ENCODE measurements around the gene IL6. TPM values are rescaled to one million over a fixed set of nuclear protein-coding genes. Genes with fewer than 3 reads are reported as not detected.
A peak's percentile ranks its signal among the peaks of the same experiment; 100 is the strongest.

IL6 gene
- total and polyA plus RNA-seq, 9 of the 15 experiments (the other 6 are each of a cell fraction or from before 2014, with no cell fraction given): 0.76 to 2.9 (median 1.5) TPM

GRCh38 chr7:22696541-22697228 lies 30.3 kb upstream of the IL6 start:
- Histone ChIP-seq H3K79me2 (ENCODE audit: control insufficient read depth, insufficient read depth, low read length) (peaks cover 81% of the 10 kb centered on the region), H3K4me2 (ENCODE audit: insufficient read depth, low read length) (peak overlapping the region; percentile 51), H3K9me3 (replicated peaks; ENCODE audit: control insufficient read depth, insufficient read depth, low read depth, low read length) (no peaks in the 10 kb centered on the region), H3K9ac (ENCODE audit: insufficient read depth in 1 of 2, low read depth in 2 of 2, low read length in 2 of 2) (peak overlapping the region in 1 of 2 experiments; percentile 61; a peak in 2 of 4 replicates), H3K36me3 (ENCODE audit: control insufficient read depth, insufficient read depth, low read length) (peaks cover 8% of the 10 kb centered on the region), H3K27me3 (ENCODE audit: control insufficient read depth in 2 of 2, insufficient read depth in 2 of 2, low read length in 2 of 2) (no peaks in the 10 kb centered on the region), H3K4me1 (replicated peaks in 1 of 2; ENCODE audit: control insufficient read depth in 2 of 2, insufficient read depth in 2 of 2, low read length in 2 of 2) (peaks cover 13 to 64% of the 10 kb centered on the region in 2 experiments), H2AFZ (ENCODE audit: low read depth, low read length) (peak overlapping the region; percentile 54), H4K20me1 (replicated peaks; ENCODE audit: control insufficient read depth, insufficient read depth, low read length) (no peaks in the 10 kb centered on the region), H3K9me1 (ENCODE audit: control insufficient read depth, insufficient read depth, low read length) (no peaks in the 10 kb centered on the region), H3K27ac (ENCODE audit: extremely low read depth, low read depth, low read length) (peak overlapping the region; percentile 78), H3K4me3 (no peak overlapping the region)
- ATAC-seq: peak; percentile 90
- peak; percentile 94 for FAIRE-seq
- intact Hi-C loops (cut with micrococcal nuclease) (no loop called here), in situ Hi-C loops (cut with MboI) (no loop called here)
- 6% methylated on average over 4 of the region's 4 CpGs for WGBS (ENCODE audit: insufficient coverage, low coverage, missing lambda C conversion rate)
- DNase-seq (ENCODE audit: extremely low read depth in 1 of 4, low spot score in 3 of 4): peak; percentile 63 to 89 (median 74)
- no TSS peak for BruUV-seq (replicated peaks)
- ChIA-PET POLR2A (interaction anchor here (0.5 to 3.6 kb wide), 17 partner anchors 9 to 115 kb away, joined by 3 to 22 read pairs (median 5); no protein-coding TSS in a partner anchor), CTCF (ENCODE audit: low intra/inter-chr PET ratio) (no interaction called here)
- TF ChIP-seq POLR2AphosphoS5 (IDR thresholded peaks at IDR 0.05; ENCODE audit: control insufficient read depth, insufficient read depth, low read depth, low read length): peak; percentile 44; the same call in 1 of the 2 replicates
- no peak for TF ChIP-seq RBM14 (IDR thresholded peaks at IDR 0.05; ENCODE audit: borderline replicate concordance, insufficient read depth, low read depth, low read length)
- TF ChIP-seq ADNP (tag; IDR thresholded peaks at IDR 0.05): no peak
- 0 out of 2 replicates have a peak, but pooled peaks have one; percentile 6 for TF ChIP-seq ZNF561 (CRISPR knock-in tag; conservative IDR thresholded peaks at IDR 0.05)
- peak; percentile 30; the same call in 1 of the 2 replicates for TF ChIP-seq ZNF3 (CRISPR knock-in tag; IDR thresholded peaks at IDR 0.05)
- TF ChIP-seq EP300 (IDR thresholded peaks at IDR 0.05; ENCODE audit: low read length): peak; percentile 39; the same call in 1 of the 2 replicates
- no peak for TF ChIP-seq ZNF707 (CRISPR knock-in tag; conservative IDR thresholded peaks at IDR 0.05)
- no peak for TF ChIP-seq ZNF436 (CRISPR knock-in tag; IDR thresholded peaks at IDR 0.05)
- TF ChIP-seq PML (IDR thresholded peaks at IDR 0.05; ENCODE audit: low read length): 0 out of 2 replicates have a peak, but pooled peaks have one; percentile 10
- TF ChIP-seq IRF2 (CRISPR knock-in tag; IDR thresholded peaks at IDR 0.05): no peak
- no peak for TF ChIP-seq ZNF12 (CRISPR knock-in tag; IDR thresholded peaks at IDR 0.05)
- TF ChIP-seq TEAD4 (IDR thresholded peaks at IDR 0.05; ENCODE audit: low read length): peak; percentile 78
- no peak for TF ChIP-seq TEAD4 (CRISPR knock-in tag; IDR thresholded peaks at IDR 0.05; ENCODE audit: borderline replicate concordance)
- TF ChIP-seq ZBTB17 (CRISPR knock-in tag; IDR thresholded peaks at IDR 0.05): peak; percentile 52; the same call in 1 of the 2 replicates
- TF ChIP-seq CSDE1 (IDR thresholded peaks at IDR 0.05): no peak
- TF ChIP-seq ARID1B (IDR thresholded peaks at IDR 0.05): peak; percentile 87
- TF ChIP-seq BCOR (IDR thresholded peaks at IDR 0.05): no peak
- no peak for TF ChIP-seq C11orf30 (IDR thresholded peaks at IDR 0.05; ENCODE audit: low read depth)
- peak in 1 of 2 experiments; percentile 53; a peak in 1 of 4 replicates for TF ChIP-seq UBTF (IDR thresholded peaks at IDR 0.05; ENCODE audit: borderline replicate concordance in 1 of 2, low read depth in 2 of 2, low read length in 2 of 2)
- no peak for TF ChIP-seq ZNF384 (IDR thresholded peaks at IDR 0.05; ENCODE audit: low read depth, low read length)
- peak; percentile 68 for TF ChIP-seq MEIS2 (IDR thresholded peaks at IDR 0.05; ENCODE audit: partially characterized antibody)
- TF ChIP-seq MAZ (CRISPR knock-in tag; conservative IDR thresholded peaks at IDR 0.05 in 1 of 2, IDR thresholded peaks at IDR 0.05 in 1 of 2): peak; percentile 21 to 27; a peak in 1 of 4 replicates
